GM18511 (cell line): ENCODE results near the gene SLFN5.
"Not testable (repeated sequence)": the region's sequence is repeated elsewhere in the genome, so short reads cannot be mapped to it uniquely, and the experiment has no call there.

Experiments used
- ATAC-seq: cut with Tn5 transposase; IDR thresholded peaks from one replicate; pipeline ENCODE4 v1.9.1; 2021; ENCODE audit warnings: mild to moderate bottlenecking, moderate library complexity; ENCODE audit not compliant: unreplicated experiment

The SLFN5 gene

DNA sequence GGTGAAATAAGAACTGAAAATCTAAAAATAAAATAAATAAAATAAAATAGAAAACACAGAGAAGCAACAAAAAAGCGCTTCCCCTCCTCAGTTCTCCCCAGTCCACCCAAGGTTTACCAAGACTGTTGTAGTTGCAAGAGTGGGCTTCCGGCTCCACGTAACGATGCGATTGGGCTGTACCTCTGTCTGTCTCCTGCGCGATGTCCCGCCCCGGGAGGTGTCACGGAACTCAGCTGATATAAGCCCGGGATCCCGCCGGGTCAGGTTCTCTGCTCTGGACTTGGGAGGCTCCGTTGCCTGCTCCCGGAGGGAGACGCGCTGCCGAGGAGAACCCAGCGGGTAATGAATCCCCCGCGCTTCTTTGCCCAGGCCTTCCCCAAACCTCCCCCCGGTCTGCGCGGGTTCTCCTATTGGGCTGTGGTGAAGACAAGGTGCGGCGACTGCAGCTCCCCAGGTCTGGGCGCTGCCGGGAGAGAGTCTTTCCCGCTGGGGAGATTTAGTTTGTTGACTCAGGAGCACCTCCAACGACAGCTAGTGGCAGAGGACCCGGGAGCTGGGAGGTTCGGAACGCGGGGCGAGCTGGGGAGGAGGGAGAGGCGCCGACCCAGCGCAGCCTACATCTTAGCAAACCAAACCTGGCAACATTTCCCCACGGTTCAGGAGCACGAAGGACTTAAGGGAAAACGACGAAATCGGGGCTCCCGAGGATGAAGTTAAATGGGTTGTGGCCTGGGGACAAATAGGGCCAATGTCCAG, at the start of gene SLFN5:
SLFN5 (plus strand) TSS at position 268 of the 756 bp plus-strand sequence. CDS start 15,619 bp downstream, outside the sequence.
- ATAC-seq: peak; percentile 80

DNA sequence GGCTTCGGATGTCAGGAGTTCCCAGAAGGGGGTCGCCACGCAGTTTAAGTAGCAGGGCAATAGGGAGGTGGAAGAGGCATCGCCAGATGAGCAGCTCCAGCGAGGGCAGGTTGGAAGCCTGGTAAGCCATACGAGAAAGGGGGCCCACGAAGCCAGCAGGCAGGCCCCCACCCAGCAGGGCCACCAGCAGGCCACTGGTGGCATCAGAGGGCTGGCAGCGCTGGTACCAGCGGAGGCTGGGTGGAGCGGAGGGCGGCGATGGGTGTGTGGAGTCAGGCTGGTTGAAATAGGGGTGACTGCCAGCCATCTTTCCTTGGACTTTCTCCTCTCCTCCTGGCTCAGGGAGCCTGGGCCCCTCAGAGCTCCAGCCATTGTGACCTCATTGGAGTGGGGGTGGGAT, 48.9 kb upstream of the SLFN5 start, which contains the start of gene SLC35G3:
SLC35G3 (minus strand) TSS at position 393 of the 400 bp plus-strand sequence; CDS start at position 307, 86 bp downstream.
- not testable (repeated sequence) for ATAC-seq

DNA sequence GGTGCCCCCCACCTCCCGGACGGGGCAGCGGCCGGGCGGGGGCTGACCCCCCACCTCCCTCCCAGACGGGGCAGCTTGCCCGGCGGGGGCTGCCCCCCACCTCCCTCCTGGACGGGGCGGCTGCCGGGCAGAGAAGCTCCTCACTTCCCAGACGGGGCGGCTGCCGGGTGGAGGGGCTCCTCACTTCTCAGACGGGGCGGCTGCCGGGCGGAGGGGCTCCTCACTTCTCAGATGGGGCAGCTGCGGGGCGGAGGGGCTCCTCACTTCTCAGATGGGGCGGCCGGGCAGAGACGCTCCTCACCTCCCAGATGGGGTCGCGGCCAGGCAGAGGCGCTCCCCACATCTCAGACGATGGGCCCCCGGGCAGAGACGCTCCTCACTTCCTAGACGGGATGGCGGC, 47.8 kb upstream of the SLFN5 start:
- not testable (repeated sequence) for ATAC-seq

DNA sequence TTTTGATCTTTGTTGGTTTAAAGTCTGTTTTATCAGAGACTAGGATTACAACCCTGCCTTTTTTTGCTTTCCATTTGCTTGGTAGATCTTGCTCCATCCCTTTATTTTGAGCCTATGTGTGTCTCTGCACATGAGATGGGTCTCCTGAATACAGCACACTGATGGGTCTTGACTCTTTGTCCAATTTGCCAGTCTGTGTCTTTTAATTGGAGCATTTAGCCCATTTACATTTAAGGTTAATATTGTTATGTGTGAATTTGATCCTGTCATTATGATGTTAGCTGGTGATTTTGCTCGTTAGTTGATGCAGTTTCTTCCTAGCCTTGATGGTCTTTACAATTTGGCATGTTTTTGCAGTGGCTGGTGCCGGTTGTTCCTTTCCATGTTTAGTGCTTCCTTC, 40.3 kb upstream of the SLFN5 start:
- not testable (repeated sequence) for ATAC-seq

DNA sequence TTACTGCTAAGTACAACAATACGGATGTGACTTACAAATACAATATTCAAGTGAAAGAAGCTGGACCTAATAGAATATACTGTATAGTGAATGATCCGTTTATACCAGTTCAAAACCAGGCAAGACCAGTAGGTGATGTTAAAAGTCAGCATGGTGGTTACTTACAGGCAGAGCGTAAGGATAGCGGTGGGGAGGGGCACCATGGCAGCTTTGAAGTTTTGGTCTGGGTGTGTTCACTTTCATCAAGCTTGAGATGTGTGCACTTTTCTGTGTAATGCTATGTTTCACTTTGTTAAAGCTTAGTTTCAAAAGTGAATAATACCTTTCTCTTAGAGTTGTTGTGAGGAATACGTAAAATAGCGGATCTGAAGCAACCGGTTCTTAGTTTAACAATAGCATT, 32.1 kb upstream of the SLFN5 start:
- ATAC-seq: no peak

DNA sequence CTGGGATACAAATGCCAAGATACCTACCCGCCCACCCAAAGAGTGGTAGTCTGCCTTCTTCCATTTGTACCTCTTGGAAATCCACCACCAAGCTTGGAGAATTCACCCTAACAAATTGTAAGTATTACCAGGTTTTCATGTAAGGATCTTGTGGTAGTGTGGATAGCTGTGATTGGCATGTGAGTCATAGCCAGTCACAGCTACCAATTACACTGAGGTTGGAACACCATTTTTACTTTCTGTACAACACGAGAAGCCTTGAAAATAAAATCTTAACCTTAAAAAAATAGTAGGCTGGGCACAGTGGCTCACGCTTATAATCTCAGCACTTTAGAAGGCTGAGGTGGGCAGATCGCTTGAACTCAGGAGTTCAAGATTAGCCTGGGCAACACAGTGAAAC, 30.2 kb upstream of the SLFN5 start:
- ATAC-seq: no peak

DNA sequence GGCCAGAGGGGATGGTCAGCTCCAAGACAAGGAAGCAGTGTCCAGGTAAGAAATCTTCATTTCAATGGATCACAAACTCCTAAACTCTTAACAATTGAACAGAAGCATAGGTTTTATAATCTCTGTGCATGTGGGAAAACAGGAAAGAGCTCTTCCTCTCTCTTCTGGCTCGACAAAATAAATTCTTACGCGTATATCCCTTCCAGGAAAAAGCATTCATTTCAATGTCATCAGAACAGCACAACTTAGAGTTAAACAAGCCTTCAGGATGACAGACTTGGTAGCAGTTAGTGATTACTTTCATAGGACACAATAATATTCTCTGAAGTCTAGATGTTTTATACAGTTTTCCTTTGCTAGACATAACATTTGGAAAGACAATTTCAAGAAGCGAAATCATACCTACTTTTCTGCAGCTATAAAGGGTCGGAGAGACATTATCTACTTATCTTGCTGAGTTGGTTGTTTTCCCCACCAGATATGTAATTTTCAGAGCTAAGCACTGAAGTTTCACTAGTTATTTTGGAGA, 29.4 kb upstream of the SLFN5 start:
- no peak for ATAC-seq

DNA sequence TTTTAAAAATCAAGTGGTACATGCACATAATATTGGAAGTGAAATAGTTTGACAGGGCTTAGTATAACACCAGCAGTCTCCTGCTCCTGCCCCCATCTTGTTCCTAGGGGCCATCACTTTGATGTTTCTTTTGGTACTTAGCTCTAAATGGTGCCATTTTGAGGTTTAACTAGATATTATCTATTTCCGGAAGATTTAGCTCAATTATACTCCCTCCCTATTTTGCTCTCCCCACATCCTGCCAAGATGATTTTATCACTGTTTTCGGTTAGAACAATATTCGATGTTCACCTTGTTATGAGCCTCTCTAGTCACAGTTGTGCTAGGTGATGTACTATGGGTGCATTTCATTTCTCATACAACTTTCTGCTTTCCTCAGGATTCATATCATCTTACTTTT, 28.7 kb upstream of the SLFN5 start:
- ATAC-seq: no peak

DNA sequence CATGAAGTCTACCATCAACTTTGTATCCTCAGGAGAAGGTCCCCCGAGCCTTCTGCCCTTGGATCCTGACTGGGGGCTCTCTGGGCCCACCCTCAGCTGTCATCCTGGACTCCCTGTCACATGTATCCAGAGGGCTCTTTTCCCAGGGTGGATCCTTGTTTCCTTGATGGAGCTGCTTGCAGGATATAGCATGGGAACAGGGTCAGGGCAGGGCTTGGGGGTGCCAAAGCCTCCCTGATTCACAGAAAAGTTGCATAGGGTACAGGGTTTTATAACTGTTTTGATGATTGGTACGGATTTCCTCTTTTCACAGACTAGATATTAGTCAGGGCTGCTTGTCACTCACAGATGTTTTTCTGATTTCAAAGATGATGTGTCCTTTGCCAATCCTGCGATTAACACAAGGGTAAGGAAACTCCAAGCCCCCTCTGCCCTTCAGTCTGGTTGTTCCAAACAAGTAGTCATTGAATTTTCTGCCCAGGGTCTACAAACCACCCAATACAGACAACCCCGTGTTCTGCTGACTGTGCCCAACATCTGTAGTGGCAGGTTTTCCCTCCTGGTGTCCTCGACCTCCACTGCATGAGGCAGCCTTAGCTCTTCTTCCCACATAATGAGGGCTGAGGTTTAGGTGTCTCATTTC, 28.1 kb upstream of the SLFN5 start:
- no peak for ATAC-seq

DNA sequence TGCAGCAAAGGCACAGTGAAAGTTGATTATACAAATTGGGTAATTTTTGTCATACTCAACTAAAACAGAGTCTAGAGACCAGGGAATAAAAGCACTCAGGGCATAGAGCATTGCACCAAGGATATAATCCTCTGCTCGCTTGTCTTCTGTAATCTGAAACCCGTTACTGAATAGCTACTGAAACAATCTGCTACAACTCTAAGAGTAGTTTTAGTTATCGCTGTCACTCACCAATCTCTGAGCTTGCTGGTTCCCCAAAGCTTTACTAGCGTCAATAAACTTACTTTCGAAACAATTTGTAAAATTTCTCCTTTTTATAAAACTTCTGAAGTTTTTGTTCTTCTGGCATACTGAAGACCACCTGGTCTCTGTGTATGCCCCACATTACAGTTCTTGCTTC, 25.8 kb upstream of the SLFN5 start:
- ATAC-seq: no peak

DNA sequence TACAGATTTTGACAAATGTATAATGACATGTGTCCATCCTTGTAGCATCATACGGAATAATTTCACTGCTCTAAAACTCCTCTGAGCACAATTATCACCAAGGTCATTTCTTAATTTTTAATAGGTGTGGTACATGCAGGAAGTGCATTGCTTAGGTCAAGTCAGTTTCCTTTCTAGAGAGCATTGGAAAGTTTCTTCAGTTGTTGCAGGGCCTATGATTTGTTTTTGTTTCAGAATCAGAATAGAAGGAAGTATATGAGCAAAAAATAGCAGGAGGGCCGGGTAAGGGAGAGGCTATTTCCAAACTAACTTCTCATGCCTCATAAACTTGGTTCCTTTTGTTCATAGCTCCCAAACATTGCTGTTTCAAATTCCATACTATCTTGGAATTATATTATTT, 24.0 kb upstream of the SLFN5 start:
- ATAC-seq: no peak

DNA sequence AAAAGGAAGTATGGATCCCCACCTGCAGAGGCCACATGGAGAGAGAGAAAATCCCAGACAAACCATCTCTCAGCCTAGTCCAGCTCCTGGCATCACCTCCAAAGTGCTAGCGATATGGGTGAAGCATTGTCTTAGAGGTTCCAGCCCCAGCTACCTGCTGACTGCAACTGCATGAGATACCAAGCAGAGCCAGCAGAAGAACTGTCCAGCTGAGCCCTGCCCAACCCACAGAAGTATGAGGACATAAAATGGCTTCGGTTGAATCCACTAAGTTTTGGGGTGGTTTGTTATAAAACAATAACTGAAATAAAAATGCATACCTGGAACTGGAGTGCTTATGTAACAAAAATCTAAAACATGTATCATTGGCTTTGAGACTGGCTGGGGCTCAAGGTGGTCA, 20.4 kb upstream of the SLFN5 start:
- no peak for ATAC-seq

DNA sequence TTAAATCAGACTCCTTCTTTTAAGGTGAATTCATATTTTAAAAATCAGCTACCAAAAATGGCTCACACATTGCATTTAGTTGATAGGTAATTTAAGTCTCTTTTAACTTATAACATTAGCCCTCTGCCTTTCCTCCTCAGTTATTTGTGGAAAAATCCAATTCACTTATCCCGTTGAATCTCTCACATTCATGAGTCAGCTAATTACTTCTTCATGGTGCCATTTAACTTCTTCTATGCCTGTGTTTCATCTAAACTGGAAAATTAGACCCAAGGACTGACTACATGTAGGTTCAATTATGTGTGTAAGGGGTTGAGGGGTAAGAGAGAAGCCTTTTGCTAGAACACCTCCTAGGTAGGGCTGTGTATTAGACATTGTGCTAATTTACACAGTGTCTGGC, 18.4 kb upstream of the SLFN5 start:
- no peak for ATAC-seq

DNA sequence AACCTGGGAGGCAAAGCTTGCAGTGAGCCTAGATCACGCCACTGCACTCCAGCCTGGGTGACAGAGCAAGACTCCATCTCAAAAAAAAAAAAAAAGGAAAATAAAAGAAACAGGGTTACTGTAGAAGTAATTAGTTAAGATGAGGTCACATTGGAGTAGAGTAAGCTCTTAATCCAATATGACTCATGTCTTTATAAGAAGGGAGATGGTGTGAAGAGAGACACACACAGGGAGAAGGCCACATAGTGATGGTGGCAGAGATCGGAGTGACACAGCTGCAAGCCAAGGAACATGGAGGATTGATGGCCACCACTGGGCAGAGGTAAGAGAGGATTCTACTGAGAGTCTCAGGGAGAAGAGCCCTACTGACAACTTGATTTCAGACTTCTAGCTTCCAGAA, 15.3 kb upstream of the SLFN5 start:
- no peak for ATAC-seq

DNA sequence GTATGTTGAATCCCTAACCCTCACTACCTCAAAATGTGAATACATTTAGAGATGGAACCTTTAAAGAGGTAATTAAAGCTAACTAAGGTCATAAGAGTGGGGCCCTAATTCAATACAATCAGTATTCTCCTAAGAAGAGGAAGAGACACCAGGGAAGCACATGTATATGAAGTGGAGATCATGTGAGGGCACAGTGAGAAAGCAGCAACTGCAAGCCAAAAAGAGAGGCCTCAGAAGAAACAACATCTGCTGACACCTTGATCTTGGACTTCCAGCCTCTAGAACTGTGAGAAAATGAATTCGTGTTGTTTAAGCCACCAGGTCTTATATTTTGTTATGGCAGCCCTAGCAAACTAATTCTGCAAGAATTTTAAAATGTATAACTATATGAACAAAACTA, 13.2 kb upstream of the SLFN5 start:
- no peak for ATAC-seq

DNA sequence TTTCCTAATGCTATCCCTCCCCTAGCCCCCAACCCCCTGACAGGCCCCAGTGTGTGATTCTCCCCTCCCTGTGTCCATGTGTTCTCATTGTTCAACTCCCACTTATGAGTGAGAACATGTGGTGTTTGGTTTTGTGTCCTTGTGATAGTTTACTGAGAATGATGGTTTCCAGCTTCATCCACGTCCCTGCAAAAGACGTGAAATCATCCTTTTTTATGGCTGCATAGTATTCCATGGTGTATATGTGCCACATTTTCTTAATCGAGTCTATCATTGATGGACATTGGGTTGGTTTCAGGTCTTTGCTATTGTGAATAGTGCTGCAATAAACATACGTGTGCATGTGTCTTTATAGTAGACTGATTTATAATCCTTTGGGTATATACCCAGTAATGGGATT, 8.6 kb upstream of the SLFN5 start:
- not testable (repeated sequence) for ATAC-seq

DNA sequence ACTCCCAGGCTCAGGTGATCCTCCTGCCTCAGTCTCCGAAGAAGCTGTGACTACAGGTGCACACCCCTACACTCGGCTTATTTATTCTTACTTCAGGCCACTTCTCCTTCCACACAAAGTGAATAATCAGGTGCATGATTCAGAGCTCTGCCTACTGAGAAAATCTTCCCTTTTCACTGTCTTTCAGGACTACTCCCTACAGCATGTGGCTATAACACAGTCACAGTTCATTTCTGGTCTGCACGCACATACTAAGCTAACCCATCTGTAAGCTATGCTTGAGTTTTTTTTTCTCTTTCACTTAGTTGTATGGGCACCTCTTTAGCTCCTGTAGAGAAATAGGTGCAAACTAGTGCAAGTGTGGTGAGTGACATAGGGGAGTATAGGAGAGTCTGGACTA, 7.6 kb upstream of the SLFN5 start:
- no peak for ATAC-seq

DNA sequence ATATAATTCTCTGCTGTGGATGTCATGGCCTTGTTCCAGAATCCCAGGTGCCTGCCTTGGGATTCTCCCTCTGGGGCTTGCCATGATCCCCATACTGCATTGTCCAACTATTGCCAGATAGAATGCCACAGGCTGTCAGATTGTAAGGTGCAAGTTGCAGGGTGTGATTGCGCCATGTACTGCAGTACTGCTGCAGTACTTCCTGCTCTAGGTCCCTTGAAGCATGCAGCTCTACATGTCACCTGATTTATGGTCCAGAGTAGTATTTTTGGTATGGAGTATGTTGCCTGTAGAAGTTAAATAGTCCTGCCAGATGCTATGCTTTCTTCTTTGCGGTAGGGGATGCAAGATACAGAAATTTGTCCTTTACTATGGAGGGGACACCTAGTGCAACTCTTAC, 7.0 kb upstream of the SLFN5 start:
- ATAC-seq: no peak

DNA sequence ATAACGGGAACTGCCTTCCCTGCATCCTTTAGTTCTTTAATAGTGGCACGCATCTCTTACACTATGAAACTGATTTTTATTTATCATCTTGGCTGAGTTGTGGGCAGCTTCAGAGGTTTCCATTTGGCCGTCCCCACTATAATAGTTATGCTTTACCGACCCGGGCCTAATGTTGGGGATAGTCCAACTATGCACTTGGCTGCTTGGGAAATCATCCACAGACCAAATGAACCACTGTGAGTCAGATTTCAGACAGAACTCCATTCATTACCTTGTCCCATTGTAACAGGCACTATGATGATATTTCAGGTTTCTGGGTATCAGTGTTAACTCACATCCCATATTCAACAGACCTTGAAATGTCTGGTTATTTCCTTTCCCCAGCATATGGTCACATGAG, 6.1 kb upstream of the SLFN5 start:
- ATAC-seq: no peak

DNA sequence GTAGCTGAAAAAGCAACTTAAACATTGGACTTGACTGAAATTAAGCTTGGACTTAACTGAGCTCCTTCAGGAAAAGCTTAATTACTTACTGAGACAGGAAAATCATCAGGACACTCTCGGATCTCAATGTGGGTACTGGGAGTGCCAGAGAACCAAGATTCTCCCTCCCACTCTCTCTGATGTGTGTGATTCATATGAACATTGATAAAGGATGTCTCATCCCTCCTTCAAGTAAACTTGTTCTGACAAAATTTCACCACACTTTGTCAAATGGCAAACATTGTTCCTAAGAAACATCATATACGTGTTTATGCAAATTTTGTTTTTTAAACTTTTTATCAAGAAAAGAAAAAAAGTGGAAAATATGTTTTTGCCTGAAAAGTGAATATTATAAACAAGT, 4.1 kb upstream of the SLFN5 start:
- no peak for ATAC-seq

DNA sequence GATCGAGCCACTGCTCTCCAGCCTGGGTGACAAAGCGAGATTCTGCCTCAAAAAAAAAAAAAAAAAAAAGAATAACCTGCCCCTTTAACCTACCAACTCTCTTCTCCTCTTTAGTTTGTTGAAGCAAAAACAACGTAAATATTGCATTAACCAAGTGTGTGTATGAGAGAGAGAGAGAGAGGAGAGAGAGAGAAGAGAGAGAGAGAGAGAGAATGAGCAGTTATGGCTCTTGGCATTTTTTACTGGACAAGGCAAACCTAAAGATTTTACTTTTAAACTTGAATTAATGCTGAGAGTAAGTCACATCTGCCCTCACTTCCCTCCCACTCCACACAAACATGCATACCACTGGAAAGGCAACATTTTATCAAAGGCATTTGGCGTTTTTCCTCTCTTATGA, 3.0 kb upstream of the SLFN5 start:
- no peak for ATAC-seq

DNA sequence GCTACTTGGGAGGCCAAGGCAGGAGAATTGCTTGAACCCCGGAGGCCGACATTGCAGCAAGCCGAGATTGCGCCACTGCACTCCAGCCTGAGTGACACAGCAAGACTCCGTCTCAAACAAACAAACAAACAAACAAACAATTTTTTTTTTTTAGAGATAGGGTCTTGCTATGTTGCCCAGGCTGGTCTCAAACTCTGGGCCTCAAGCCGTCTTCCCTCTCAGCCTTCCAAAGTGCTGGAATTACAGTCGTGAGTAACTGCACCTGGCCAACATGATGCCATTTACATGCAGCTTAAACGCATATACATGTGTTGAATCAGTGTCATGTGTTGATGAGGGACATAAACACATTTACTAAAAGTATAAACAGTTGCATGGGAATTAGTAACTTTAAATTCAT, 2.0 kb upstream of the SLFN5 start:
- ATAC-seq: no peak
